Measurements from ENCODE around the gene PRMT2. TPM values are rescaled to one million over a fixed set of nuclear protein-coding genes. Genes with fewer than 3 reads are reported as not detected.

PRMT2 gene
- 127 TPM for polyA plus RNA-seq (2013, experiment 1 of 4)
- polyA plus RNA-seq (2013, experiment 2 of 4), result 119 TPM
- 83.9 TPM for polyA plus RNA-seq (2013, experiment 3 of 4)
- polyA plus RNA-seq (2013, experiment 4 of 4), result 96.3 TPM

GRCh38 chr21:46635324-46636180 lies at the start of gene PRMT2:
PRMT2 (plus strand) TSS chr21:46635674; CDS start chr21:46636952, 1,278 bp downstream.
- WGBS, 2 experiments, result 0% methylated on average over 90 of the region's 90 CpGs
- no peaks in the 10 kb centered on the region for H3K36me3 ChIP-seq (ENCODE audit: control insufficient read depth, insufficient read depth, low read length)
- H3K4me1 ChIP-seq (ENCODE audit: control insufficient read depth, insufficient read depth, low read length), result no peaks in the 10 kb centered on the region
- H3K4me3 ChIP-seq (ENCODE audit: insufficient read depth, low read depth, low read length), result peak within 1 kb of the TSS; percentile 98
- H3K27me3 ChIP-seq (ENCODE audit: control insufficient read depth, insufficient read depth, low read length, poor library complexity, severe bottlenecking), result no peaks in the 10 kb centered on the region
- H3K27ac ChIP-seq (ENCODE audit: insufficient read depth, low read depth, low read length, poor library complexity, severe bottlenecking), result peak within 1 kb of the TSS; percentile 96
- no peaks in the 10 kb centered on the region for H3K9me3 ChIP-seq (ENCODE audit: control insufficient read depth, low read length)

GRCh38 chr21:46594276-46594675 lies 41.2 kb upstream of the PRMT2 start:
- H3K4me3 ChIP-seq (ENCODE audit: insufficient read depth, low read depth, low read length), result no peak overlapping the region
- H3K27ac ChIP-seq (ENCODE audit: insufficient read depth, low read depth, low read length, poor library complexity, severe bottlenecking), result no peak overlapping the region
- no peaks in the 10 kb centered on the region for H3K9me3 ChIP-seq (ENCODE audit: control insufficient read depth, low read length)
- no peaks in the 10 kb centered on the region for H3K27me3 ChIP-seq (ENCODE audit: control insufficient read depth, insufficient read depth, low read length, poor library complexity, severe bottlenecking)
- H3K4me1 ChIP-seq (ENCODE audit: control insufficient read depth, insufficient read depth, low read length), result peaks cover 8% of the 10 kb centered on the region
- H3K36me3 ChIP-seq (ENCODE audit: control insufficient read depth, insufficient read depth, low read length), result no peaks in the 10 kb centered on the region
- WGBS, 2 experiments, result 92% methylated on average over 8 of the region's 8 CpGs

- Histone ChIP-seq H3K9me3 (ENCODE audit: control insufficient read depth, low read length) (no peaks in the 10 kb centered on the region), H3K4me3 (ENCODE audit: insufficient read depth, low read depth, low read length) (no peak overlapping the region), H3K27me3 (ENCODE audit: control insufficient read depth, insufficient read depth, low read length, poor library complexity, severe bottlenecking) (no peaks in the 10 kb centered on the region), H3K27ac (ENCODE audit: insufficient read depth, low read depth, low read length, poor library complexity, severe bottlenecking) (no peak overlapping the region), H3K4me1 (ENCODE audit: control insufficient read depth, insufficient read depth, low read length) (peaks cover 10% of the 10 kb centered on the region), H3K36me3 (ENCODE audit: control insufficient read depth, insufficient read depth, low read length) (no peaks in the 10 kb centered on the region)
- 90 to 100% methylated on average over 1 of the region's 1 CpG for WGBS, 2 experiments
Observed at GRCh38 chr21:46596201-46596600, 39.3 kb upstream of the PRMT2 start.

GRCh38 chr21:46597031-46597430 lies 38.4 kb upstream of the PRMT2 start:
- Histone ChIP-seq H3K36me3 (ENCODE audit: control insufficient read depth, insufficient read depth, low read length) (no peaks in the 10 kb centered on the region), H3K27me3 (ENCODE audit: control insufficient read depth, insufficient read depth, low read length, poor library complexity, severe bottlenecking) (no peaks in the 10 kb centered on the region), H3K9me3 (ENCODE audit: control insufficient read depth, low read length) (no peaks in the 10 kb centered on the region), H3K4me3 (ENCODE audit: insufficient read depth, low read depth, low read length) (no peak overlapping the region), H3K27ac (ENCODE audit: insufficient read depth, low read depth, low read length, poor library complexity, severe bottlenecking) (no peak overlapping the region), H3K4me1 (ENCODE audit: control insufficient read depth, insufficient read depth, low read length) (peaks cover 12% of the 10 kb centered on the region)
- 92 to 94% methylated on average over 8 of the region's 8 CpGs for WGBS, 2 experiments

- WGBS, 2 experiments, result 93 to 95% methylated on average over 20 of the region's 20 CpGs
- no peak overlapping the region for H3K27ac ChIP-seq (ENCODE audit: insufficient read depth, low read depth, low read length, poor library complexity, severe bottlenecking)
Observed at GRCh38 chr21:46597896-46598343, 37.6 kb upstream of the PRMT2 start.

GRCh38 chr21:46598581-46599572 lies 36.6 kb upstream of the PRMT2 start:
- 89 to 91% methylated on average over 38 of the region's 38 CpGs for WGBS, 2 experiments
- H3K36me3 ChIP-seq (ENCODE audit: control insufficient read depth, insufficient read depth, low read length), result no peaks in the 10 kb centered on the region
- H3K9me3 ChIP-seq (ENCODE audit: control insufficient read depth, low read length), result no peaks in the 10 kb centered on the region
- peak overlapping the region; percentile 73 for H3K27ac ChIP-seq (ENCODE audit: insufficient read depth, low read depth, low read length, poor library complexity, severe bottlenecking)
- H3K27me3 ChIP-seq (ENCODE audit: control insufficient read depth, insufficient read depth, low read length, poor library complexity, severe bottlenecking), result no peaks in the 10 kb centered on the region
- H3K4me3 ChIP-seq (ENCODE audit: insufficient read depth, low read depth, low read length), result no peak overlapping the region
- H3K4me1 ChIP-seq (ENCODE audit: control insufficient read depth, insufficient read depth, low read length), result peaks cover 18% of the 10 kb centered on the region

More at GRCh38 chr21:46597896-46598343, 37.6 kb upstream of the PRMT2 start:
- H3K4me1 ChIP-seq (ENCODE audit: control insufficient read depth, insufficient read depth, low read length), result peaks cover 18% of the 10 kb centered on the region
- H3K9me3 ChIP-seq (ENCODE audit: control insufficient read depth, low read length), result no peaks in the 10 kb centered on the region
- H3K36me3 ChIP-seq (ENCODE audit: control insufficient read depth, insufficient read depth, low read length), result no peaks in the 10 kb centered on the region
- no peak overlapping the region for H3K4me3 ChIP-seq (ENCODE audit: insufficient read depth, low read depth, low read length)
- H3K27me3 ChIP-seq (ENCODE audit: control insufficient read depth, insufficient read depth, low read length, poor library complexity, severe bottlenecking), result no peaks in the 10 kb centered on the region

GRCh38 chr21:46600305-46600704 lies 35.2 kb upstream of the PRMT2 start:
- WGBS, 2 experiments, result 86 to 94% methylated on average over 4 to 5 of the region's 5 CpGs
- H3K27ac ChIP-seq (ENCODE audit: insufficient read depth, low read depth, low read length, poor library complexity, severe bottlenecking), result no peak overlapping the region

GRCh38 chr21:46600978-46601377 lies 34.5 kb upstream of the PRMT2 start:
- Histone ChIP-seq H3K9me3 (ENCODE audit: control insufficient read depth, low read length) (no peaks in the 10 kb centered on the region), H3K27ac (ENCODE audit: insufficient read depth, low read depth, low read length, poor library complexity, severe bottlenecking) (no peak overlapping the region), H3K4me1 (ENCODE audit: control insufficient read depth, insufficient read depth, low read length) (peaks cover 18% of the 10 kb centered on the region), H3K36me3 (ENCODE audit: control insufficient read depth, insufficient read depth, low read length) (no peaks in the 10 kb centered on the region), H3K4me3 (ENCODE audit: insufficient read depth, low read depth, low read length) (no peak overlapping the region), H3K27me3 (ENCODE audit: control insufficient read depth, insufficient read depth, low read length, poor library complexity, severe bottlenecking) (no peaks in the 10 kb centered on the region)
- WGBS, 2 experiments, result 79 to 82% methylated on average over 9 of the region's 9 CpGs

More at GRCh38 chr21:46600305-46600704, 35.2 kb upstream of the PRMT2 start:
- Histone ChIP-seq H3K36me3 (ENCODE audit: control insufficient read depth, insufficient read depth, low read length) (no peaks in the 10 kb centered on the region), H3K4me3 (ENCODE audit: insufficient read depth, low read depth, low read length) (no peak overlapping the region), H3K9me3 (ENCODE audit: control insufficient read depth, low read length) (no peaks in the 10 kb centered on the region), H3K4me1 (ENCODE audit: control insufficient read depth, insufficient read depth, low read length) (peaks cover 18% of the 10 kb centered on the region), H3K27me3 (ENCODE audit: control insufficient read depth, insufficient read depth, low read length, poor library complexity, severe bottlenecking) (no peaks in the 10 kb centered on the region)

- Histone ChIP-seq H3K4me3 (ENCODE audit: insufficient read depth, low read depth, low read length) (no peak overlapping the region), H3K27me3 (ENCODE audit: control insufficient read depth, insufficient read depth, low read length, poor library complexity, severe bottlenecking) (no peaks in the 10 kb centered on the region), H3K4me1 (ENCODE audit: control insufficient read depth, insufficient read depth, low read length) (peaks cover 18% of the 10 kb centered on the region), H3K27ac (ENCODE audit: insufficient read depth, low read depth, low read length, poor library complexity, severe bottlenecking) (no peak overlapping the region), H3K36me3 (ENCODE audit: control insufficient read depth, insufficient read depth, low read length) (no peaks in the 10 kb centered on the region), H3K9me3 (ENCODE audit: control insufficient read depth, low read length) (no peaks in the 10 kb centered on the region)
- 45 to 47% methylated on average over 5 to 6 of the region's 9 CpGs for whole genome bisulfite sequencing, 2 experiments
Observed at GRCh38 chr21:46603228-46603627, 32.2 kb upstream of the PRMT2 start.
